Panc1 (cell line): ENCODE measurements around the gene GPR162. TPM values are rescaled to one million over a fixed set of nuclear protein-coding genes. Genes with fewer than 3 reads are reported as not detected.

Experiments used
- ATAC-seq: fragments of 200-7000 bp; cut with Tn5 transposase; 2 replicates; pipeline ENCODE4 v1.9.1; 2020; ENCODE audit warnings: mild to moderate bottlenecking, moderate library complexity
- BruUV-seq: library from RNA; stranded (reverse); fragments of 400-500 nt; replicated peaks from 2 replicates; lab custom pipeline; 2021; lab: Mats Ljungman, UMichigan
- CTCF ChIA-PET: fragments of 300-600 bp; sonication (Branson Sonifier 250); formaldehyde crosslinking; loops from one replicate; lab custom pipeline; 2022; ENCODE audit warnings: antibody characterized with exemption; lab: Charles Lee
- POLR2A ChIA-PET: fragments of 300-600 bp; sonication (Branson Sonifier 250); formaldehyde crosslinking; loops from one replicate; lab custom pipeline; 2022; ENCODE audit warnings: antibody characterized with exemption; lab: Charles Lee
- DNase-seq: peaks from one replicate; pipeline ENCODE4 v3.0.0-alpha.2; 2010; ENCODE audit warnings: low read depth, low spot score
- H3K27ac ChIP-seq: 2 replicates; pipeline ENCODE4 v1.5.1; 2011; ENCODE audit warnings: mild to moderate bottlenecking, low read length, inconsistent platforms
- H3K27me3 ChIP-seq: fragments of 200-500 bp; sonication (Bioruptor generic); 2 replicates; pipeline ENCODE4 v1.6.0; 2014; ENCODE audit warnings: low read length, inconsistent platforms; ENCODE audit not compliant: control insufficient read depth, insufficient read depth
- H3K36me3 ChIP-seq: fragments of 200-500 bp; sonication (Bioruptor generic); 2 replicates; pipeline ENCODE4 v1.5.1; 2014; ENCODE audit warnings: inconsistent platforms, mild to moderate bottlenecking, low read length, moderate library complexity; ENCODE audit not compliant: control insufficient read depth, insufficient read depth
- H3K4me1 ChIP-seq: 2 replicates; pipeline ENCODE4 v1.5.1; 2011; ENCODE audit warnings: inconsistent platforms, mild to moderate bottlenecking, low read length, moderate library complexity; ENCODE audit not compliant: control insufficient read depth, insufficient read depth
- H3K4me3 ChIP-seq, 2 experiments: 2 replicates each; pipeline ENCODE4 v1.5.1; 2011 to 2012; ENCODE audit warnings: low read depth in 2 of 2, low read length in 2 of 2, mild to moderate bottlenecking in 2 of 2, inconsistent platforms in 1 of 2, moderate library complexity in 1 of 2
- H3K9me3 ChIP-seq: fragments of 200-500 bp; sonication (Bioruptor generic); 2 replicates; pipeline ENCODE4 v1.5.1; 2014; ENCODE audit warnings: low read depth, mild to moderate bottlenecking, inconsistent platforms, low read length, moderate library complexity; ENCODE audit not compliant: control insufficient read depth, insufficient read depth
- POLR2AphosphoS5 ChIP-seq: IDR thresholded peaks from 2 replicates; pipeline ENCODE4 v1.6.1; 2012; ENCODE audit warnings: mild to moderate bottlenecking, low read depth, low read length, moderate library complexity
- SIN3A ChIP-seq: IDR thresholded peaks from 2 replicates; pipeline ENCODE4 v1.6.1; 2012; ENCODE audit warnings: low read depth, mild to moderate bottlenecking, low read length, moderate library complexity, borderline replicate concordance; ENCODE audit not compliant: insufficient read depth
- TCF7L2 ChIP-seq: IDR thresholded peaks from 2 replicates; pipeline ENCODE4 v1.6.1; 2011; ENCODE audit warnings: mild to moderate bottlenecking, low read depth, low read length, inconsistent platforms
- in situ Hi-C: cut with HindIII; loops from 2 replicates; pipeline ENCODE4 v1.10.0; 2016; ENCODE audit warnings: low sequenced_read_pairs, low pct_unique_long_range_greater_than_20kb
- intact Hi-C: fragments of 100-400 bp; cut with micrococcal nuclease; formaldehyde crosslinking; loops from one replicate; pipeline ENCODE4 v1.10.0; 2022; ENCODE audit not compliant: unreplicated experiment
- total RNA-seq: library from RNA; stranded (reverse); gene quantifications from one replicate; pipeline ENCODE4 v1.2.1, GENCODE V29; 2021; ENCODE audit not compliant: unreplicated experiment
- TF ChIP-seq, protein P1 (sequence below): fragments of 450-650 bp; IDR thresholded peaks from 2 replicates; pipeline ENCODE4 v1.5.1; 2017; ENCODE audit warnings: mild to moderate bottlenecking
- TF ChIP-seq, protein P2 (sequence below), 2 experiments: IDR thresholded peaks; 2 replicates each; pipeline ENCODE4 v1.6.1; 2011 to 2012; ENCODE audit warnings: low read depth in 2 of 2, control low read depth in 1 of 2, low read length in 1 of 2, mild to moderate bottlenecking in 1 of 2, moderate library complexity in 1 of 2; ENCODE audit not compliant: insufficient read depth in 1 of 2

GPR162 gene
- total RNA-seq, 1 experiment from 2014 or later = 1.3 TPM

DNA sequence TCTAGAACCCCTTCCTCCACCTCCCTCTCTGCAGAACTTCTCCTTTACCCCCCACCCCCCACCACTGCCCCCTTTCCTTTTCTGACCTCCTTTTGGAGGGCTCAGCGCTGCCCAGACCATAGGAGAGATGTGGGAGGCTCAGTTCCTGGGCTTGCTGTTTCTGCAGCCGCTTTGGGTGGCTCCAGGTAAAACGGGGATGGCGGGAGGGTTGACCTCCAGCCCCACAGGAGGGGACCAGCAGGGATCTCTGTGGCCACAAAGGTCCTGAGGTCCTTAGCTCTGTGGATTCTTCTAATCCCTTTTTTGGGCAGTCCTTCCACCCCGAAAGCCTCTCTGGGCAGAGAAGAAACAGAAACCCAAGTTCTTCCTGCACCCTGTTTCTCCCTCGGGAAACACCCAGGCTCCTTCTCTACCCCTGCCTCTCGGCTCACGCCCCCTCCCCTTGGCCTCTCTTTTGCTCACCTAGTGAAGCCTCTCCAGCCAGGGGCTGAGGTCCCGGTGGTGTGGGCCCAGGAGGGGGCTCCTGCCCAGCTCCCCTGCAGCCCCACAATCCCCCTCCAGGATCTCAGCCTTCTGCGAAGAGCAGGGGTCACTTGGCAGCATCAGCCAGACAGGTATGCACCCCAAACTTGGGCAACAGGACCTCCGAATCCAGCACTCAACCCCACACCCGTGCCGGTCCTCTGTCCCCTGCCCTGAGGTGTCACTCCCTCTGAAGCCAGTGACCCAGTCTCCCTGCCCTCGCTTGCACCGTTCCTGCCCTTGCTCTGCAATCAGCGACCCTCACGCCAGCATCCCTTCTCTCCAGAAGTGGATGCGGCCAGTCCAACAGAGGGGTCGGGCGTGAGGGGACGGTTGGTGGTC lies 48.7 kb upstream of the GPR162 start:
- POLR2A ChIA-PET = no interaction called here
- TF ChIP-seq TCF7L2 = no peak
- TF ChIP-seq SIN3A = no peak
- TF ChIP-seq, protein P1, sequence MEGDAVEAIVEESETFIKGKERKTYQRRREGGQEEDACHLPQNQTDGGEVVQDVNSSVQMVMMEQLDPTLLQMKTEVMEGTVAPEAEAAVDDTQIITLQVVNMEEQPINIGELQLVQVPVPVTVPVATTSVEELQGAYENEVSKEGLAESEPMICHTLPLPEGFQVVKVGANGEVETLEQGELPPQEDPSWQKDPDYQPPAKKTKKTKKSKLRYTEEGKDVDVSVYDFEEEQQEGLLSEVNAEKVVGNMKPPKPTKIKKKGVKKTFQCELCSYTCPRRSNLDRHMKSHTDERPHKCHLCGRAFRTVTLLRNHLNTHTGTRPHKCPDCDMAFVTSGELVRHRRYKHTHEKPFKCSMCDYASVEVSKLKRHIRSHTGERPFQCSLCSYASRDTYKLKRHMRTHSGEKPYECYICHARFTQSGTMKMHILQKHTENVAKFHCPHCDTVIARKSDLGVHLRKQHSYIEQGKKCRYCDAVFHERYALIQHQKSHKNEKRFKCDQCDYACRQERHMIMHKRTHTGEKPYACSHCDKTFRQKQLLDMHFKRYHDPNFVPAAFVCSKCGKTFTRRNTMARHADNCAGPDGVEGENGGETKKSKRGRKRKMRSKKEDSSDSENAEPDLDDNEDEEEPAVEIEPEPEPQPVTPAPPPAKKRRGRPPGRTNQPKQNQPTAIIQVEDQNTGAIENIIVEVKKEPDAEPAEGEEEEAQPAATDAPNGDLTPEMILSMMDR = no peak
- TF ChIP-seq POLR2AphosphoS5 = no peak
- TF ChIP-seq, protein P2, sequence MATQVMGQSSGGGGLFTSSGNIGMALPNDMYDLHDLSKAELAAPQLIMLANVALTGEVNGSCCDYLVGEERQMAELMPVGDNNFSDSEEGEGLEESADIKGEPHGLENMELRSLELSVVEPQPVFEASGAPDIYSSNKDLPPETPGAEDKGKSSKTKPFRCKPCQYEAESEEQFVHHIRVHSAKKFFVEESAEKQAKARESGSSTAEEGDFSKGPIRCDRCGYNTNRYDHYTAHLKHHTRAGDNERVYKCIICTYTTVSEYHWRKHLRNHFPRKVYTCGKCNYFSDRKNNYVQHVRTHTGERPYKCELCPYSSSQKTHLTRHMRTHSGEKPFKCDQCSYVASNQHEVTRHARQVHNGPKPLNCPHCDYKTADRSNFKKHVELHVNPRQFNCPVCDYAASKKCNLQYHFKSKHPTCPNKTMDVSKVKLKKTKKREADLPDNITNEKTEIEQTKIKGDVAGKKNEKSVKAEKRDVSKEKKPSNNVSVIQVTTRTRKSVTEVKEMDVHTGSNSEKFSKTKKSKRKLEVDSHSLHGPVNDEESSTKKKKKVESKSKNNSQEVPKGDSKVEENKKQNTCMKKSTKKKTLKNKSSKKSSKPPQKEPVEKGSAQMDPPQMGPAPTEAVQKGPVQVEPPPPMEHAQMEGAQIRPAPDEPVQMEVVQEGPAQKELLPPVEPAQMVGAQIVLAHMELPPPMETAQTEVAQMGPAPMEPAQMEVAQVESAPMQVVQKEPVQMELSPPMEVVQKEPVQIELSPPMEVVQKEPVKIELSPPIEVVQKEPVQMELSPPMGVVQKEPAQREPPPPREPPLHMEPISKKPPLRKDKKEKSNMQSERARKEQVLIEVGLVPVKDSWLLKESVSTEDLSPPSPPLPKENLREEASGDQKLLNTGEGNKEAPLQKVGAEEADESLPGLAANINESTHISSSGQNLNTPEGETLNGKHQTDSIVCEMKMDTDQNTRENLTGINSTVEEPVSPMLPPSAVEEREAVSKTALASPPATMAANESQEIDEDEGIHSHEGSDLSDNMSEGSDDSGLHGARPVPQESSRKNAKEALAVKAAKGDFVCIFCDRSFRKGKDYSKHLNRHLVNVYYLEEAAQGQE (IDR thresholded peaks at IDR 0.05; ENCODE audit: insufficient read depth in 1 of 2, low read depth in 2 of 2, low read length in 1 of 2) = no peak

DNA sequence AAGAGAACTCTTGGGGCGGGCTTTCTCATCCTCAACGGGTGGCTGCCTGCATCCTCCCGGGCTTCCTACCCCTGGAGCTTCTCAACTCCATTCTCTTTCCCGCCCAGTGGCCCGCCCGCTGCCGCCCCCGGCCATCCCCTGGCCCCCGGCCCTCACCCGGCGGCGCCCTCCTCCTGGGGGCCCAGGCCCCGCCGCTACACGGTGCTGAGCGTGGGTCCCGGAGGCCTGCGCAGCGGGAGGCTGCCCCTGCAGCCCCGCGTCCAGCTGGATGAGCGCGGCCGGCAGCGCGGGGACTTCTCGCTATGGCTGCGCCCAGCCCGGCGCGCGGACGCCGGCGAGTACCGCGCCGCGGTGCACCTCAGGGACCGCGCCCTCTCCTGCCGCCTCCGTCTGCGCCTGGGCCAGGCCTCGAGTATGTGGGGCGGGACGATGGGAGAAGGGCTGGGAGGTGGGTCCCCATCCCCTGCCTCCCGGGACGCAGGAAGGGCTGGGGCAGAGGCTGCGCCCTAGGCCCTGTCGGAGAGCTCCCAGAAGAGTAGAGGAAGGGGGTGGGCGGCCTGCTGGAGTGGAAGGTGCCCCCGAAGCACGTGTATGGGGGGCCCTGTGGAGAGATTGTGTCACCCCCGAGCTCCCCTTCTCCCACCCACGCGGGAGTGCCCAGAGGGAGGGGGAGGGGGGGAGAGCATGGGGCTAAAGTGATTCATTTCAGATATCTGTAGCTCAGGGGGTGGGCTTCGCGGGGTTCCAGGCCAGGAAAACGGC lies 47.9 kb upstream of the GPR162 start:
- Histone ChIP-seq H3K36me3 (no peaks in the 10 kb centered on the region; the same call in 1 of the 2 replicates), H3K9me3 (no peaks in the 10 kb centered on the region), H3K4me1 (peaks cover 26% of the 10 kb centered on the region), H3K27me3 (no peaks in the 10 kb centered on the region), H3K27ac (no peak overlapping the region), H3K4me3 (no peak overlapping the region)
- intact Hi-C loops (no loop called here), in situ Hi-C loops (no loop called here)
- no TSS peak for BruUV-seq
- TF ChIP-seq, protein P2 (IDR thresholded peaks at IDR 0.05; ENCODE audit: insufficient read depth in 1 of 2, low read depth in 2 of 2, low read length in 1 of 2) = no peak
- TF ChIP-seq SIN3A = no peak
- no peak for TF ChIP-seq POLR2AphosphoS5
- TF ChIP-seq, protein P1 = no peak
- no peak for TF ChIP-seq TCF7L2
- ATAC-seq (no peak), DNase-seq (no peak)
- CTCF ChIA-PET = no interaction called here
- POLR2A ChIA-PET = no interaction called here

More for the DNA sequence above, 48.7 kb upstream of the GPR162 start:
- ATAC-seq = peak; percentile 20; the same call in 1 of the 2 replicates
- no peak overlapping the region for H3K4me3 ChIP-seq
- no peak overlapping the region for H3K27ac ChIP-seq
- no peaks in the 10 kb centered on the region for H3K27me3 ChIP-seq
- H3K9me3 ChIP-seq = no peaks in the 10 kb centered on the region
- DNase-seq = no peak
- no TSS peak for BruUV-seq
- H3K4me1 ChIP-seq = peaks cover 27% of the 10 kb centered on the region
- intact Hi-C loops = no loop called here
- H3K36me3 ChIP-seq = no peaks in the 10 kb centered on the region; the same call in 1 of the 2 replicates
- in situ Hi-C loops = no loop called here
- CTCF ChIA-PET = no interaction called here
